GM18909 (cell line): ENCODE data around the gene EXO5.
"Not testable (repeated sequence)": the region's sequence is repeated elsewhere in the genome, so short reads cannot be mapped to it uniquely, and the experiment has no call there.

Experiments used
- ATAC-seq: cut with Tn5 transposase; IDR thresholded peaks from one replicate; pipeline ENCODE4 v1.9.1; 2021; ENCODE audit warnings: mild to moderate bottlenecking; ENCODE audit not compliant: unreplicated experiment, poor library complexity

Gene EXO5

GRCh38 chr1:40539338-40539737, 30.8 kb downstream of the EXO5 start:
- no peak for ATAC-seq

GRCh38 chr1:40546957-40547356, 38.4 kb downstream of the EXO5 start:
- ATAC-seq: no peak

- no peak for ATAC-seq
These were observed 44.5 kb downstream of the EXO5 start for GRCh38 chr1:40553017-40553416.

- not testable (repeated sequence) for ATAC-seq
These were observed 46.2 kb downstream of the EXO5 start for GRCh38 chr1:40554807-40555206.

- no peak for ATAC-seq
These were observed 47.6 kb downstream of the EXO5 start for GRCh38 chr1:40556121-40556520.

GRCh38 chr1:40558241-40558640, 49.7 kb downstream of the EXO5 start:
- not testable (repeated sequence) for ATAC-seq

- no peak for ATAC-seq
These were observed 53.6 kb downstream of the EXO5 start for GRCh38 chr1:40562185-40562584.

GRCh38 chr1:40563266-40563665, 54.7 kb downstream of the EXO5 start:
- no peak for ATAC-seq

GRCh38 chr1:40564506-40564905, 55.9 kb downstream of the EXO5 start:
- ATAC-seq: no peak

- ATAC-seq: no peak
These were observed 56.3 kb downstream of the EXO5 start for GRCh38 chr1:40564913-40565312.
